ENCODE data around the gene DIDO1. TPM values are rescaled to one million over a fixed set of nuclear protein-coding genes. Genes with fewer than 3 reads are reported as not detected.

Gene DIDO1
- total and polyA plus RNA-seq, 2 of the 13 experiments (the other 11 are each of a cell fraction or from before 2014, with no cell fraction given): 75.0 to 75.1 TPM

GRCh38 chr20:62875419-62876361 is 50.6 kb downstream of the DIDO1 start (continued):
- peak; percentile 31 for TF ChIP-seq PAXIP1 (CRISPR knock-in tag; conservative IDR thresholded peaks at IDR 0.05)
- no peak for TF ChIP-seq ZNF414 (CRISPR knock-in tag; IDR thresholded peaks at IDR 0.05)
- TF ChIP-seq KIAA2018 (CRISPR knock-in tag; IDR thresholded peaks at IDR 0.05; ENCODE audit: borderline replicate concordance): no peak
- 0 out of 2 replicates have a peak, but pooled peaks have one; percentile 43 for TF ChIP-seq U2AF2 (IDR thresholded peaks at IDR 0.05; ENCODE audit: low read depth, low read length)
- no peak for TF ChIP-seq ZNF138 (CRISPR knock-in tag; IDR thresholded peaks at IDR 0.05; ENCODE audit: low read depth)
- peak; percentile 69; the same call in 1 of the 2 replicates for TF ChIP-seq ZNF563 (CRISPR knock-in tag; IDR thresholded peaks at IDR 0.05)
- no peak for TF ChIP-seq GABPA (IDR thresholded peaks at IDR 0.05; ENCODE audit: low read depth, low read length)
- TF ChIP-seq GABPA (CRISPR knock-in tag; IDR thresholded peaks at IDR 0.05; ENCODE audit: low read depth): peak; percentile 48; the same call in 1 of the 2 replicates
- no peak for TF ChIP-seq DBP (CRISPR knock-in tag; IDR thresholded peaks at IDR 0.05; ENCODE audit: not compliant biosample characterization)
- no peak; the same call in 1 of the 2 replicates for TF ChIP-seq RELA (CRISPR knock-in tag; IDR thresholded peaks at IDR 0.05)
- TF ChIP-seq ZBTB7B (CRISPR knock-in tag; IDR thresholded peaks at IDR 0.05): peak; percentile 62
- peak; percentile 82 for TF ChIP-seq ZNF501 (CRISPR knock-in tag; IDR thresholded peaks at IDR 0.05)
- TF ChIP-seq ZBTB25 (CRISPR knock-in tag; IDR thresholded peaks at IDR 0.05): no peak

Data from HepG2 (cell line).